Muscle of arm (tissue), 12 donors: ENCODE measurements around the gene TAF8. TPM values are rescaled to one million over a fixed set of nuclear protein-coding genes. Genes with fewer than 3 reads are reported as not detected.

Experiments
- DNase-seq: peaks from one replicate; pipeline ENCODE4 v3.0.0-alpha.2; 2013
- polyA plus RNA-seq, 12 donors: library from polyadenylated mRNA; unstranded; fragments of 120-200 nt; gene quantifications; one replicate each; pipeline ENCODE4 v1.2.1, GENCODE V29; 2013; ENCODE audit not compliant: insufficient read length in 12 of 12

The TAF8 gene
- polyA plus RNA-seq, 12 donors, result 12.0 to 20.1 (median 14.8) TPM; not detected in 1

DNA sequence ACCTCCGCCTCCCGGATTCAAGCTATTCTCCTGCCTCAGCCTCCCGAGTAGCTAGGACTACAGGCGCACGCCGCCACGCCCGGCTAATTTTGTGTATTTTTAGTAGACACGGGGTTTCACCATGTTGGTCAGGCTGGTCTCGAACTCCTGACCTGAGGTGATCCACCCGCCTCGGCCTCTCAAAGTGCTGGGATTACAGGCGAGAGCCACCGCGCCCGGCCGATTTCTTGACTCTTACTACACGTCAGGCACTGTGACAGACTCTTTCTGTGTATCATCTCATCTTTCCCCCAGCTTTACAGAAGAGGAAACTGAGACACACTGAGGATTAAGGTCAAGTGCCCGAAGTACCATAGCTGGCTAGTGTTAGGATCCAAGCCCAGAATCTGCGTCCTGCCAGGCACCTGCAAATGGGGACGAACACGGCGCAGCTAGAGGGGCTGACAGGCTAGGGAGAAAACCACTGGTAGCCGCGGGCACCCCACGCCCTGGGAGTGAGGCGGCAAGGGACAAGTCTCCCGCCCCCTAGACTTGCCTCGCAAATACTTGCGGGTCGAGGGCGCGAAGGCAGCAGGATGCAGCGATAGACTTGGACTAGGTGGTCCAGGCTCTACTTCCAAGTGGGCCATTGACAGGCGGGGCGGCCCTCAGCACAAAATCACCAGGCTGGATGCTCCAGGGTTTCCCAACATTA, 1.1 kb upstream of the TAF8 start:
- DNase-seq, result no peak

DNA sequence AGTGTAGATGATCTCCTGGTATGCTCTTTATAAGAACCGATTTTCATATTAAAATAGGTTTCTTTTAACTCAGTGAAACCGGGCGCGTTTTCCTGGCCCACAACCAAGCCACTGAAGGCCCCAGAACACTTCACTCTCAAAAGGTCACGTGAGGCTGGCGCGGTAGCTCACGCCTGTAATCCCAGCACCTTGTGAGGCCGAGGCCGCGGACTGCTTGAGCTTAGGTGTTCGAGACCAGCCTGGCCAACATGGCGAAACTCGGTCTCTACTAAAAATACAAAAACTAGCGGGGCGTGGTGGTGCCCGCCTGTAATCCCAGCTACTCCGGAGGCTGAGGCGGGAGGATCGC, 402 bp upstream of the TAF8 start:
- no peak for DNase-seq

DNA sequence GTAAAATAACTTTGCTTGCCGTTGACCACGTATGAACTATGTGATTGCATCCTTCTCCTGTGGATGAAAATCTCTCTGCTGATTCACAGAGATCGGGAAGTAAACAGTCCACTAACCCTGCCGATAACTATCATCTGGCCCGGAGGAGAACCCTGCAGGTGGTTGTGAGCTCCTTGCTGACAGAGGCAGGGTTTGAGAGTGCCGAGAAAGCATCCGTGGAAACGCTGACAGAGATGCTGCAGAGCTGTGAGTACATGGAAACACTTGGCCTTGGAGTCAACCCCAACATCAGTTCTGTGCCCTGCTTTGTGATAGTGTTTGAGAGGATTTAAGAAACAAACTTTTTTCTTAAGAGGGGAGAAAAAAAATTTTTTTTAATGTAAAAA, 937 bp downstream of the TAF8 start:
- no peak for DNase-seq

GRCh38 chr6:42053601-42054000, 3.3 kb downstream of the TAF8 start:
- no peak for DNase-seq

GRCh38 chr6:42059743-42060142, 9.4 kb downstream of the TAF8 start:
- DNase-seq, result no peak

DNA sequence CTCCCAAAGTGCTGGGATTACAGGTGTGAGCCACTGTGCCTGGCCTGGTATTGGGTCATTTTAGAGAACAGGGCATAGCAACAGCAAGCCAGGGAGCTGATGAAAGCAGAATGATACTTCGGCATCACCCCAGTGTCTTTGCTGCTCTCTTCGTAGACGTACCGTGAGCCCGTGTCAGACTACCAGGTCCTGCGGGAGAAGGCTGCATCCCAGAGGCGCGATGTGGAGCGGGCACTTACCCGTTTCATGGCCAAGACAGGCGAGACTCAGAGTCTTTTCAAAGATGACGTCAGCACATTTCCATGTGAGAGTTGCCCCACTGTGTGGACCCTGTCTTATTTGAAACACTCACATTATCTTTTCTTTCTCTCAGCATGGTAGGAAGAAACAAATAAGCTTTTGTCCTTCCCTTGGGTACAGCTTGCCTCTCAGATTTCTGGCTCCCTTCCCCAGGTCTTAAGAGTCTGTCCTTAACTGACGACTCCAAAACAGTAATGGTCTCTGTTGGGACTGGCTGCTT, 15.9 kb downstream of the TAF8 start:
- no peak for DNase-seq

DNA sequence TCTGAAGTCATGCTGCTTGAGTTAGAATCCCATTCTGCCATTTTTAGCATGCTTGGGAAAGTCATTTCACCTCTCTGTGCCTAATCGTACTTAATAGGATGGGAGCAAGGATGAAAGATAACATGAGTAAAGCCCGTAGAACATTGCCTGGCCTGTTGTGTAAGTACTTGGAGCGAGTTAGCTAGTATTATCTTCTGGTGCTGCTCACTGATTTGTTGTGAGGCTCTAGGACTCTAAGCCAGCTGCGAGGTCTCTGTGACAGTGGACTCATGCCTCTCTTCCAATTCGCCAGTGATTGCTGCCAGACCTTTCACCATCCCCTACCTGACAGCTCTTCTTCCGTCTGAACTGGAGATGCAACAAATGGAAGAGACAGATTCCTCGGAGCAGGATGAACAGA, 17.8 kb downstream of the TAF8 start:
- no peak for DNase-seq

- DNase-seq, result no peak
Observed at GRCh38 chr6:42068872-42069522, 18.7 kb downstream of the TAF8 start.

GRCh38 chr6:42071881-42072583, 21.7 kb downstream of the TAF8 start:
- DNase-seq, result no peak

DNA sequence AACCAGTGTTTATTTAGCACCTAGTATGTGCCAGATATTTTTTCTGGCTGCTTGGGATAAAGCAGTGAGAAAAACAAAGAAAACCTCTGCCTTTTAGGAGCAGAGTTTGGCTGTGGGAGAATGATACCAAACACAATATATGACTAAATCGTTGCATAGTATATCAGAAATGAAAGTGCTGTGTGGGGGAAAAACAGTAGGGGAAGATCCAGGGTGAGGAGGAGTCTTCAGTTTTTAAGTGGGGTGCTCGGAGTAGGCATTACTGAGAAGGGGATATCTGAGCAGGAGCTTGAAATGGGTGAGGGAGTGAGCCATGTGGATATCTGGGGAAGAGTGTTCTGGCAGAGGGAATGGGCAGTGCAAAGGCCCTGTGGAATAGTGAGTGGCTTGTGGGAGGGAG, 23.0 kb downstream of the TAF8 start:
- no peak for DNase-seq

GRCh38 chr6:42075159-42075838, 25.0 kb downstream of the TAF8 start:
- DNase-seq, result peak; percentile 75

DNA sequence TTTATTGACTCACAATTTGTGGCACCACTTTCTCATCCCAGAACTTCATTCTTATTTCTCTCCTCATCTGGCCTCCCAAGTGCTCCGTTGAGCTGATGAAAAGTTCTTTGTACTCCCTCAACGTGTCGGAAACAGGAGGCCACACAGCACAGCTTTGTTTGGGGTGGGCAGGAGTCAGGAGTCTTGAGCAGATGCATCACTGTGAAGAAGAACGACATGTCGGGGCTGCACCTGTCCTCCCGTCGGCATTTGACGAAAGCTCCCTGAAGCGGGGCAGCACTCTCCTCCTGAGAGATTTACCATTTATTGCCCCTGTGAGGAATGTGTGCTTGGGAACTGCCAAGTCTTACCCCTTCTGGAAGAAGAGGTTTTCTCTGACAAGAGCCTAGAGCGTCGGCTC, 28.1 kb downstream of the TAF8 start:
- no peak for DNase-seq

DNA sequence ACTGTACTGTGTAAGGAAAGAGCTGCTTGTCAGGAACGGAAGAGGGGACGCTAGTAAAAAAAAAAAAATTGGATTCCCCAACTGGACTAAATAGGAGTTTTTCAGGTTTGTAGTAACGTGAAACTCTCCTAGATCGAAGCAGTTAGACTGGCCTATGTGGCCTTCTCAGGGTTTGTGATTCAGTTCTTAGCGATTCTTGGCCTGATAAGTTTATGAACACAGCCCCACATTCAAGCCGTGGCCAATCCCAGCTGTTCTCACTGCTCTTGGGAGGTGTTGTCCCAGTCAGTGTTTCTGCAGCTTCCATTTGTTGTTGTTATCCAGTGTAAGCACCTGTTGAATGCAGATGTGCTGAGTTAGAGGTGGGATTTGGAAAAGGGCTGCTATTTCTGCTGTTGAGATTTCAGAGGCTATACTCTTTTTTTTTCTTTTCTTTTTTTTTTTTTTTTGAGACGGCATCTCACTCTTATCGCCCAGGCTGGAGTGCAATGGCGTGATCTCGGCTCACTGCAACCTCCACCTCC, 29.7 kb downstream of the TAF8 start:
- no peak for DNase-seq

DNA sequence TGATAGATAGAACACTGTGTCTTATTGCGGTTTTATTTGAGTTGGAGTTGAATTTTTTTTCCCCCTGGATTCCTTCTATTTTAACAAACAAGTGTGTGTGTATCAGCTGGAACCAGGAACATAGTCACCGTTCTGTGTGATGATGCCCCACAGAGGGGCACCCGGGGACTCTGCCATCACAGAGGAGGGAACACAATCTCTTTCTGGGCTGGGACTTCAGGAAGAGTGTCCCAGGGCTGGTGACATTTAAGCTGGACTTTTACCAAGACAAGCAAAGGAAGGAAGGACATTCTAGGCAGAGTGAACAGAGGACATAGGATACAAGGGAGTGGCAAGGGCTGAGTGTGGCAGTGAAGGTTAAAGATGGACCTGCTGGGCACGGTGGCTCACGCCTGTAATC, 33.2 kb downstream of the TAF8 start:
- no peak for DNase-seq

- DNase-seq, result no peak
Observed at GRCh38 chr6:42084889-42085288, 34.6 kb downstream of the TAF8 start.

DNA sequence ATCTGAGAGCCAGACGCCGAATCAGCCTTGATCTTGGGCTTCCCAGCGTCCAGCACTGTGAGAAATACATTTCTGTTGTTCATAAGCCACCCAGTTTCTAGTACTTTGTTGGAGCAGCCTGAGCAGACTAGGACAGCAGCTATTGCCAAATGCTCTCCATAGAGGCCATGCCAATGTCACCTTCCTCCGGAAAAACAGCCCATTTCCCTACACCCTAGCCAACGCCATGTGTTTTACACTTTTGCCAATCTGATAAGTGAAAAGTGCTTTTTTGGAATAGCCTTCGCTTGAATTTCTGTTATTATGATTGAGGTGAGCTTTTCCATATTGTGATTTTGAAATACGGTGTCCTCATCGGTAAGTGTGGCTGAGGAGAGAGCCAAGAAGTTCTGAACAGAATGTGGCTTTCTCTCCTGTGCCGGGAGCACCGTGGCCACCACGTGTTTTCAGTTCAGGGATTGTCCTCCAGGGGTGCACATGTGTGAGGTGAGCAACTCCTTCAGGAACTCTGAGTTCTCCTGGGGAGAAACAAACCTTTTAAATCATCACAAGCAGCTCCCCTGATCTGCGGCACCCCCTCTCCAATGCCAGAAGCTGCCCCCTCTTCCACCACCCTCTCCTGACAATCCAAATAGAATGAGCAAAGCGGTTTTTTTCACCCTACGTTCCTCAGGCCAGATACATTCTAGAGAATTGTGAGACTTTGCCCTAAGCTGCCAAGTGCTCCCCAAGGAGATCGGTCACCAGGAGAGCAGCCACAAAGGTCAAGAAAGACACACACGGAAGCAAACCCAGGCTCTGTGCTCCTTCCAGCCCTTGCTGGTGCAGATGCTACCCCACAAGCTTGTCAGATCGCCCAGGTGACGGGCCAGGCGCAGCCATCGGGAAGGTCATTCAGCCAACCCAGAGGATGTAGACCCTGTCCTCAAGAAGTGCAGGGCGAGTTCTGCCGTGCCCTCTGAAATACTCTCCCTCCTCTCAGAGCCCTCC, 36.0 kb downstream of the TAF8 start:
- DNase-seq, result no peak

DNA sequence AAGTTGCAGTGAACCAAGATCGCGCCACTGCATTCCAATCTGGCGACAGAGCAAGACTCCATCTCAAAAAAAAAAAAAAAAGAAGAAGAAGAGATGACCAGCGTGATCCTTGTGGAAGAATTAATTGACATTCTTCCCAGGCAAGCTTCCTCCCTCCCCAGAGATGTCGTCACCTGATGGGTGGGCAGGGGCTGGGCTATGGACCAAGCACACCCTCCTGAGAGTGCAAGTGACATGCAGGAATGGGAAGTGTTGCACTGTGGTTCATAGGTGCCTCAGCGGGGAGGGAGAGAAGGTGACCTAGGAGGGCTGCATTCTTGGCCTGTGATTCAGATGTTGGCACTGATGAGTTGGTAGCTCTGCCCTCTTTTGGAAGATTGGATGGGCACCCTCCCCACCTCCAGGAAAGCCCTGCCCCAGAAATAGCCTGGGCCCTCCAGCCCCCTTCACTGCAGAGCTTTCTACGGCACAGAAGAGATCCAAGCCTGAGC, 37.8 kb downstream of the TAF8 start:
- DNase-seq, result no peak

DNA sequence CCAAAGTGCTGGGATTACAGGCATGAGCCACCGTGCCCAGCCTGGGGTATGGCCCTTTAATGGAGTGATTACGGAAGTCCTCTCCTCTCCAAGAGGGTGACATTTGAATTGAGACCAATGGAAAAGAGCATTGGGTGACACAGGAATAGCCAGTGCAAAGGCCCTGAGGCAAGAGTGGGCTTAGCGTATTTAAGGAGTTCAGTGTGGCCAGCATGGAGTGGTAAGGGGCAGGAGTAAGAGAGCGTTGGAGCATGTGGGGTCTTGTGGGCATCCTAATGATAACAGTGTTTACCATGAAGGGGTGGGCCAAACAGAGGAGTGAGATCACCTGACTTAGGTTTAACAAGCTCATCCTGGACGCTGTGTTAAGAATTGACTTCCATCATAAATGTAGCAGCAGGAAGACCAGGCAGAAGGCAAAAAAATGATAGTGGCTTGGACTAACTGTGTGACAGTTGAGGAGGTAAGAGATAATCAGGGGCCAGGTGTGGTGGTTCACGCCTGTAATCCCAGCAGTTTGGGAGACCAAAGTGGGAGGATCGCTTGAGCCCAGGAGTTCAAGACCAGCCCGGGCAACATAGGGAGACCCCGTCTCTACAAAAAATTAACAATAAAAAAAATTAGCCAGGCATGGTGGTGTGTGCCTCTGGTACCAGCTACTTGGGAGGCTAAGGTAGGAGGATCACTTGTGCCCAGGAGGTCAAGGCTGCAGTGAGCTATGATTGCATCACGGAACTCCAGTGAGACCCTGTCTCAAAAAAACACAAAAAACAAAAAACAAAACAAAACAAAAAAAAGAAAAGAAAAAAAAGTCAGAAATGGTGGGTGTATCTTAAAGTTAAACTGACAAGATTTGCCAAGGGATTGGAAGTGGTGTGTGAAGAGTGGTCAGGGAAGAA, 40.7 kb downstream of the TAF8 start:
- DNase-seq, result no peak

DNA sequence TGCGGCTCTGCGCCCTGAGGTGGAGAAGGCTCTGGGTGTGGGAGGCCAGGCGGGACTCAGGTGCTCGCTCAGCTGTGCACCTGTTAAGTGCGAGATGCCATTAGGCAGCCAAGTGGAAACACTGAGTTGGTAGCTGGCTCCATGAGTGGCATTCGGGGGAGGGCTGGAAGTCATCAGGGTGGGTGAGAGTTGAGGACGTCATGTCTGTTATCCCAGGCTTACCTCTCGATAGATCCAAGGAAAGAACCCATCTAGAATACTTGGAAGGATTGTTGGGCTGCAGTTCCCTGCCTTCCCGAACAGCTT, 41.3 kb downstream of the TAF8 start:
- DNase-seq, result no peak
